NB4 (cell line): ENCODE measurements around the gene SLC39A8.

ENCODE experiments used
- DNase-seq: peaks from one replicate; pipeline ENCODE4 v3.0.0; 2010; ENCODE audit warnings: low read depth
- H3K4me3 ChIP-seq: one replicate; pipeline ENCODE4 v1.5.1; 2011; ENCODE audit warnings: mild to moderate bottlenecking, low read depth, low read length, moderate library complexity
- MYC ChIP-seq: IDR thresholded peaks from 2 replicates; pipeline ENCODE4 v1.6.1; 2011; ENCODE audit warnings: low read depth, low read length
- POLR2A ChIP-seq: IDR thresholded peaks from 2 replicates; pipeline ENCODE4 v1.6.1; 2011; ENCODE audit warnings: mild to moderate bottlenecking; ENCODE audit not compliant: insufficient read length; ENCODE audit errors: extremely low read depth
- TF ChIP-seq, protein P1 (sequence below): IDR thresholded peaks from one replicate; pipeline ENCODE4 v1.5.1; 2012; ENCODE audit warnings: low read depth, low read length
- TF ChIP-seq, protein P2 (sequence below): IDR thresholded peaks from 2 replicates; pipeline ENCODE4 v1.6.1; 2011; ENCODE audit warnings: low read depth, low read length

SLC39A8 gene

DNA sequence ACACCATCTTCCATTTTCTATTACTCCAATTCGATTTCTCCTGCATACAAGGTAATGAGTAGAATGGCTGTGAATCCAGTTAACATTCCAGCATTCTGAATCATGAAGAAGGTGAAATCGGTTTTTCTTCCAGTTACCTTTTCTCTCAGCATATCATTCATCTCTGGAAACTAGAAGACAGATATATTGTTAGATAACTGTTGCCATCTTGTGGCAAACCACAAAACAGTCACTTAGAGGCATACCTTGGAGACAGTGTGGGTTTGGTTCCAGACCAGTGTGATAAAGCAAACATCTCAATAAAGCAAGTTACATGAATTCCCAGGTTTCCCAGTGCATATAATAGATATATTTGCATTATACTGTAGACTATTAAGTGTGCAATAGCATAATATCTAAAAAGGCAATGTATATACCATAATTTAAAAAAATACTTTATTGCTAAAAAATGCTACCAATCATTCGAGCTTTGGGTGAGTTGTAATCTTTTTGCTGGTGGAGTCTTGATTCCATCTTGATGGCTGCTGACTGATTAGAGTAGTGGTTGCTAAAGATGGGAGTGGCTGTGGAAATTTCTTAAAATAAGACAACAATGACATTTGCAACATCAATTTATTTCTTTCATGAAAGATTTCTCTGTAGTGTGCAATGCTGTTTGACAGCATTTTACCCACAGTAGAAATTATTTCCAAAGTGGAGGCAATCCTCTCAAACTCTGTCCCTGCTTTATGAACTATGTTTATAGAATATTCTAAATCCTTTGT is 82.1 kb downstream of the SLC39A8 start:
- H3K4me3 ChIP-seq: no peak overlapping the region
- DNase-seq: peak; percentile 44
- TF ChIP-seq MYC: no peak
- TF ChIP-seq, protein P1, sequence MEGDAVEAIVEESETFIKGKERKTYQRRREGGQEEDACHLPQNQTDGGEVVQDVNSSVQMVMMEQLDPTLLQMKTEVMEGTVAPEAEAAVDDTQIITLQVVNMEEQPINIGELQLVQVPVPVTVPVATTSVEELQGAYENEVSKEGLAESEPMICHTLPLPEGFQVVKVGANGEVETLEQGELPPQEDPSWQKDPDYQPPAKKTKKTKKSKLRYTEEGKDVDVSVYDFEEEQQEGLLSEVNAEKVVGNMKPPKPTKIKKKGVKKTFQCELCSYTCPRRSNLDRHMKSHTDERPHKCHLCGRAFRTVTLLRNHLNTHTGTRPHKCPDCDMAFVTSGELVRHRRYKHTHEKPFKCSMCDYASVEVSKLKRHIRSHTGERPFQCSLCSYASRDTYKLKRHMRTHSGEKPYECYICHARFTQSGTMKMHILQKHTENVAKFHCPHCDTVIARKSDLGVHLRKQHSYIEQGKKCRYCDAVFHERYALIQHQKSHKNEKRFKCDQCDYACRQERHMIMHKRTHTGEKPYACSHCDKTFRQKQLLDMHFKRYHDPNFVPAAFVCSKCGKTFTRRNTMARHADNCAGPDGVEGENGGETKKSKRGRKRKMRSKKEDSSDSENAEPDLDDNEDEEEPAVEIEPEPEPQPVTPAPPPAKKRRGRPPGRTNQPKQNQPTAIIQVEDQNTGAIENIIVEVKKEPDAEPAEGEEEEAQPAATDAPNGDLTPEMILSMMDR: peak; percentile 34

DNA sequence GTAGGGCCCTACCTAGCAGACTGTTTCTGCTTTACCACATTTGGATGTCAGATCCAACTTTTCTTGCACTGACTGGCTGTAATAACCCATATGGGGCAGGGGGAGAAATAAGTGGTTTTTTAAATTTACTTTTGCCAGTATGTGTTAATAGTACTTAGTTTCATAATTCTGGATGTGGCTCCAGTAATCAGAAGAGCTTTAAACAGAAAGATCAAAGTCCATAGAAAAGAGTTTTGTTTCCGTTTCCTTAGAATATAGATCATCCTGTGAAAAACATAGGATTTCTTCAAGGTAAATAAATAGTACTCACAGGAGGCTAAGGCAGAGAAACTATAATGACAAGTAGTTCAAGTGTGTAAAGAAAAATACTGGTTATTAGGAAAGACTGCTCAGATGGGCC is 85.6 kb downstream of the SLC39A8 start:
- TF ChIP-seq, protein P1: no peak
- TF ChIP-seq MYC (no peak), POLR2A (no peak)
- TF ChIP-seq, protein P2, sequence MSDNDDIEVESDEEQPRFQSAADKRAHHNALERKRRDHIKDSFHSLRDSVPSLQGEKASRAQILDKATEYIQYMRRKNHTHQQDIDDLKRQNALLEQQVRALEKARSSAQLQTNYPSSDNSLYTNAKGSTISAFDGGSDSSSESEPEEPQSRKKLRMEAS: no peak
- H3K4me3 ChIP-seq: no peak overlapping the region
- no peak for DNase-seq

DNA sequence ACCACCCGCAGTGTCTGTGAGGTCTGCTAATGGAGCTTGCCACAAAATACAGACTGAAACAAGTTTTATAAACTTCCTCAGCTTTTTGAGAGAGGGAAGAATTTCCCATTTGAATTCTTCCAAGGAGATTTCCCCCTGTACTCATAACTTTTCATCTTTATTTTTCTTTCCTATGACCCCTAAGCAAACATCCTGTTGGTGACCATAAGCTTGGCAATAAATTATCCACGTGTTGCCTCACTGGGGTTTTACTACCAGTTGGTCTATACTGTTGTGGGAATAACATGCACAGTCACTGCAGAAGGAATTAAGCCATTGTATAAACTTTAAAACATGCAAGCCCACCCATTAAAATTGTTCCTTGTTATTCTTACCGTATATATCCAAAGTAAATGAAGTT is 86.2 kb downstream of the SLC39A8 start:
- TF ChIP-seq POLR2A: no peak
- TF ChIP-seq, protein P2: no peak
- no peak for TF ChIP-seq MYC
- TF ChIP-seq, protein P1: no peak
- no peak overlapping the region for H3K4me3 ChIP-seq
- no peak for DNase-seq

DNA sequence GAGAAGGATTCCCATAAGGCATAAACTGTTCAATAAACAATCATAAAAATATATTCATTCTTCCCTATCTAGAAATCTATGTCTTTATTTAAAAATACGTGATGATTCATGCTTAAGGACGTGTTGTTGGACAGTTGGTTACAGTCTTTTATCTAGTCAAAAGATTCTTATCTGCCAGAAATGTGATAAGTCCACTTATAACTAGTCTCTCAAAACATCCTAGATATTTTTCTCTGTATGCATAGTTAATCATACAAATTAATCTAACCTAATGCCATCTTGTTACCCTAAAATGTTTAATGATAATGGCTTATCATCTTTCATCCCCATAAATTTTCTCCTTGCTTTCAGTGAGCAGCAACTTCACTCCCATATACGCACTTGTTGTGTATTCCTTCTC is 89.0 kb downstream of the SLC39A8 start:
- H3K4me3 ChIP-seq: no peak overlapping the region
- DNase-seq: no peak
- TF ChIP-seq, protein P1: no peak
- no peak for TF ChIP-seq MYC
- TF ChIP-seq, protein P2: no peak
- no peak for TF ChIP-seq POLR2A

DNA sequence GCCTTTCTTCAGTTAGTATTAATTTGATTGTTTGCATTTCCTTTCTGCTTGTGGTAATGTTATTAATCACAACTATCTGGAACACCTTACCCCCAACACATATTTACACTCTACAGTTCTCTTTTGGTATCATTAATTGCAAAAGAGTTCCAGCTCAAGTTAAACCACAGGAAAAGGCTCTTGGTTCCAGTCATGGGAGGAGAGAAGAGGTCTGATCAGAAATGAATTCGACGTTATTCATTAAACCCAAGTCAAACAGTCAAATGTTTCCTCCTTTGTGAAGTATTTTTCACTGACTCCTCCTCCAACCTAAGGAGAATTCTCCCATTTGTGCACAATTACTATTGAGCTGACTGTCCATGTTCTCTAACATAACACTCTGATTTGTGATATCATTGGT is 91.4 kb downstream of the SLC39A8 start:
- TF ChIP-seq, protein P1: no peak
- TF ChIP-seq, protein P2: no peak
- TF ChIP-seq POLR2A (no peak), MYC (no peak)
- no peak overlapping the region for H3K4me3 ChIP-seq
- no peak for DNase-seq
